ENCODE data around the gene CLDN16.

Gene CLDN16

GRCh38 chr3:190436331-190436730 is 48.4 kb downstream of the CLDN16 start:
- H3K4me3 ChIP-seq (ENCODE audit: low read length) = no peak overlapping the region
- TF ChIP-seq ZNF274 (IDR thresholded peaks at IDR 0.05; ENCODE audit: low read depth, low read length) = no peak

GRCh38 chr3:190442240-190442639 is 54.3 kb downstream of the CLDN16 start:
- H3K4me3 ChIP-seq (ENCODE audit: low read length) = no peak overlapping the region
- no peak for TF ChIP-seq ZNF274 (IDR thresholded peaks at IDR 0.05; ENCODE audit: low read depth, low read length)

GRCh38 chr3:190443257-190443656 is 55.3 kb downstream of the CLDN16 start:
- TF ChIP-seq ZNF274 (IDR thresholded peaks at IDR 0.05; ENCODE audit: low read depth, low read length) = no peak
- no peak overlapping the region for H3K4me3 ChIP-seq (ENCODE audit: low read length)

GRCh38 chr3:190444006-190444405 is 56.0 kb downstream of the CLDN16 start:
- H3K4me3 ChIP-seq (ENCODE audit: low read length) = no peak overlapping the region

GRCh38 chr3:190444576-190445145 is 56.7 kb downstream of the CLDN16 start:
- TF ChIP-seq ZNF274 (IDR thresholded peaks at IDR 0.05; ENCODE audit: low read depth, low read length) = no peak
- H3K4me3 ChIP-seq (ENCODE audit: low read length) = no peak overlapping the region

More at GRCh38 chr3:190444006-190444405, 56.0 kb downstream of the CLDN16 start:
- TF ChIP-seq ZNF274 (IDR thresholded peaks at IDR 0.05; ENCODE audit: low read depth, low read length) = no peak

GRCh38 chr3:190446573-190447279 is 58.8 kb downstream of the CLDN16 start:
- H3K4me3 ChIP-seq (ENCODE audit: low read length) = no peak overlapping the region
- TF ChIP-seq ZNF274 (IDR thresholded peaks at IDR 0.05; ENCODE audit: low read depth, low read length) = no peak

GRCh38 chr3:190448256-190448655 is 60.3 kb downstream of the CLDN16 start:
- H3K4me3 ChIP-seq (ENCODE audit: low read length) = no peak overlapping the region
- no peak for TF ChIP-seq ZNF274 (IDR thresholded peaks at IDR 0.05; ENCODE audit: low read depth, low read length)

- no peak for TF ChIP-seq ZNF274 (IDR thresholded peaks at IDR 0.05; ENCODE audit: low read depth, low read length)
- no peak within 1 kb of the TSS for H3K4me3 ChIP-seq (ENCODE audit: low read length)
These were observed 61.8 kb downstream of the CLDN16 start, which contains the start of gene TMEM207 for GRCh38 chr3:190449801-190450200. TSS of gene TMEM207 (minus strand) at chr3:190449901. CDS start at chr3:190449809, 92 bp downstream.

GRCh38 chr3:190455828-190456227 is 67.9 kb downstream of the CLDN16 start:
- TF ChIP-seq ZNF274 (IDR thresholded peaks at IDR 0.05; ENCODE audit: low read depth, low read length) = no peak
- no peak overlapping the region for H3K4me3 ChIP-seq (ENCODE audit: low read length)

- no peak for TF ChIP-seq ZNF274 (IDR thresholded peaks at IDR 0.05; ENCODE audit: low read depth, low read length)
- no peak overlapping the region for H3K4me3 ChIP-seq (ENCODE audit: low read length)
These were observed 68.8 kb downstream of the CLDN16 start for GRCh38 chr3:190456770-190457169.

GRCh38 chr3:190458040-190458439 is 70.1 kb downstream of the CLDN16 start:
- H3K4me3 ChIP-seq (ENCODE audit: low read length) = no peak overlapping the region
- TF ChIP-seq ZNF274 (IDR thresholded peaks at IDR 0.05; ENCODE audit: low read depth, low read length) = no peak

All from GM08714 (cell line).